BJ (cell line): ENCODE data around the gene DNAJC22. TPM values are rescaled to one million over a fixed set of nuclear protein-coding genes. Genes with fewer than 3 reads are reported as not detected.

Experiments used
- CTCF ChIA-PET: fragments of 350-600 bp; formaldehyde crosslinking; extraction: SDS; loops from one replicate; lab custom pipeline; 2021; ENCODE audit warnings: antibody characterized with exemption, inconsistent platforms; lab: Yijun Ruan, JAX
- POLR2A ChIA-PET: fragments of 300-600 bp; sonication (Branson Sonifier 250); formaldehyde crosslinking; extraction: SDS; loops from one replicate; lab custom pipeline; 2021; ENCODE audit warnings: antibody characterized with exemption; lab: Charles Lee
- DNase-seq: peaks from one replicate; pipeline ENCODE4 v3.0.0-alpha.2; 2011; ENCODE audit warnings: low read depth
- H3K27me3 ChIP-seq: 2 replicates; pipeline ENCODE4 v1.6.0; 2011; ENCODE audit warnings: low read length; ENCODE audit not compliant: control insufficient read depth, insufficient read depth
- H3K36me3 ChIP-seq: 2 replicates; pipeline ENCODE4 v1.5.1; 2011; ENCODE audit warnings: low read length; ENCODE audit not compliant: control insufficient read depth, insufficient read depth
- H3K4me3 ChIP-seq: 2 replicates; pipeline ENCODE4 v1.5.1; 2011; ENCODE audit warnings: low read depth, mild to moderate bottlenecking, control low read depth, low read length
- polyA plus RNA-seq: library from polyadenylated mRNA; depleted of rRNA; stranded (reverse); fragments of >200 nt; gene quantifications from 2 replicates; pipeline ENCODE4 v1.2.3, GENCODE V29; 2011
- TF ChIP-seq, protein P1 (sequence below): IDR thresholded peaks from 2 replicates; pipeline ENCODE4 v1.5.1; 2011; ENCODE audit warnings: low read depth, mild to moderate bottlenecking, control low read depth, inconsistent platforms, low read length, moderate library complexity; ENCODE audit not compliant: insufficient read depth

DNAJC22 gene
- polyA plus RNA-seq, 1 experiment: 4.3 TPM

GRCh38 chr12:49338830-49339463, 7.7 kb upstream of the DNAJC22 start:
- CTCF ChIA-PET: interaction anchor here (0.6 to 6.0 kb wide), 6 partner anchors 13 to 250 kb away, joined by 3 to 24 read pairs (median 4); partner anchors contain the start of gene TROAP
- peaks cover 49% of the 10 kb centered on the region for H3K27me3 ChIP-seq
- TF ChIP-seq, protein P1, sequence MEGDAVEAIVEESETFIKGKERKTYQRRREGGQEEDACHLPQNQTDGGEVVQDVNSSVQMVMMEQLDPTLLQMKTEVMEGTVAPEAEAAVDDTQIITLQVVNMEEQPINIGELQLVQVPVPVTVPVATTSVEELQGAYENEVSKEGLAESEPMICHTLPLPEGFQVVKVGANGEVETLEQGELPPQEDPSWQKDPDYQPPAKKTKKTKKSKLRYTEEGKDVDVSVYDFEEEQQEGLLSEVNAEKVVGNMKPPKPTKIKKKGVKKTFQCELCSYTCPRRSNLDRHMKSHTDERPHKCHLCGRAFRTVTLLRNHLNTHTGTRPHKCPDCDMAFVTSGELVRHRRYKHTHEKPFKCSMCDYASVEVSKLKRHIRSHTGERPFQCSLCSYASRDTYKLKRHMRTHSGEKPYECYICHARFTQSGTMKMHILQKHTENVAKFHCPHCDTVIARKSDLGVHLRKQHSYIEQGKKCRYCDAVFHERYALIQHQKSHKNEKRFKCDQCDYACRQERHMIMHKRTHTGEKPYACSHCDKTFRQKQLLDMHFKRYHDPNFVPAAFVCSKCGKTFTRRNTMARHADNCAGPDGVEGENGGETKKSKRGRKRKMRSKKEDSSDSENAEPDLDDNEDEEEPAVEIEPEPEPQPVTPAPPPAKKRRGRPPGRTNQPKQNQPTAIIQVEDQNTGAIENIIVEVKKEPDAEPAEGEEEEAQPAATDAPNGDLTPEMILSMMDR: no peak
- no peak for DNase-seq
- POLR2A ChIA-PET: interaction anchor here (0.7 kb wide), 1 partner anchor 1199 kb away, joined by 3 read pairs; no protein-coding TSS in a partner anchor
- no peak overlapping the region for H3K4me3 ChIP-seq
- no peaks in the 10 kb centered on the region for H3K36me3 ChIP-seq

DNA sequence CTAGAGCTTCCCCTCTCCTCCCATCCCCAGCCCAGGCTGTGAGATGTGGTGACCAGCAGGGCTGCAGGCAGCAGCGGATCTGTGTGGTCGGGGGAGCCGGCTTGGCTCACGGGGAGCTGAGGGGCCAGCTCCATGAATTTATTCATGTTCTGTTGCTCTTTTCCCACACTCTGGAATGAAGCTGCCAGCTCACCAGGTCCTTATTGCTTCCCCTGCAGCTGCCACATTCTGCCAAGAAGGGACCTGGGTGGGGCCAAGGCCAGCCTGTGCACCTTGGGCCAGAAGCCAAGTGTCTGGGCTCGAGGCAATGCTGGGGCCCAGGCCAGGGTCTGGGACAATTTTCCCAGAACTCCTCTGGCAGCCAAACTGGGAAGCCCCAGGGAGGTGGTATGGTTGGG, 7.2 kb upstream of the DNAJC22 start:
- CTCF ChIA-PET: interaction anchor here (0.6 to 6.0 kb wide), 5 partner anchors 16 to 250 kb away, joined by 3 to 24 read pairs (median 3); partner anchors contain the start of gene TROAP
- TF ChIP-seq, protein P1: no peak
- POLR2A ChIA-PET: interaction anchor here (0.7 kb wide), 1 partner anchor 1198 kb away, joined by 3 read pairs; no protein-coding TSS in a partner anchor
- peaks cover 50% of the 10 kb centered on the region for H3K27me3 ChIP-seq
- H3K4me3 ChIP-seq: no peak overlapping the region
- H3K36me3 ChIP-seq: no peaks in the 10 kb centered on the region
- DNase-seq: no peak

- TF ChIP-seq, protein P1: no peak
- ChIA-PET POLR2A (no interaction called here), CTCF (interaction anchor here (1.2 to 6.0 kb wide), 5 partner anchors 8 to 51 kb away, joined by 5 to 47 read pairs (median 28); partner anchors contain the start of genes PRPH and TROAP)
- Histone ChIP-seq H3K36me3 (no peaks in the 10 kb centered on the region), H3K27me3 (peaks cover 56% of the 10 kb centered on the region), H3K4me3 (no peak overlapping the region)
- no peak for DNase-seq
Observed at GRCh38 chr12:49340095-49340870, 6.4 kb upstream of the DNAJC22 start.

GRCh38 chr12:49340971-49341776, 5.5 kb upstream of the DNAJC22 start:
- CTCF ChIA-PET: interaction anchor here (0.9 to 3.7 kb wide), 16 partner anchors 9 to 238 kb away, joined by 3 to 47 read pairs (median 9); partner anchors contain the start of genes PRPH and TROAP
- Histone ChIP-seq H3K36me3 (no peaks in the 10 kb centered on the region), H3K27me3 (peaks cover 57% of the 10 kb centered on the region), H3K4me3 (no peak overlapping the region)
- TF ChIP-seq, protein P1: no peak
- POLR2A ChIA-PET: no interaction called here
- no peak for DNase-seq
